NCI-H187 treated with DMSO at 0.1 percent for 48 hours (cell line): ENCODE measurements around the gene SLC25A19.
"Not testable (repeated sequence)": the region's sequence is repeated elsewhere in the genome, so short reads cannot be mapped to it uniquely, and the experiment has no call there.

Experiments used
- DNase-seq: peaks from one replicate; lab custom pipeline; 2025; lab: John Stamatoyannopoulos, UW

The SLC25A19 gene

DNA sequence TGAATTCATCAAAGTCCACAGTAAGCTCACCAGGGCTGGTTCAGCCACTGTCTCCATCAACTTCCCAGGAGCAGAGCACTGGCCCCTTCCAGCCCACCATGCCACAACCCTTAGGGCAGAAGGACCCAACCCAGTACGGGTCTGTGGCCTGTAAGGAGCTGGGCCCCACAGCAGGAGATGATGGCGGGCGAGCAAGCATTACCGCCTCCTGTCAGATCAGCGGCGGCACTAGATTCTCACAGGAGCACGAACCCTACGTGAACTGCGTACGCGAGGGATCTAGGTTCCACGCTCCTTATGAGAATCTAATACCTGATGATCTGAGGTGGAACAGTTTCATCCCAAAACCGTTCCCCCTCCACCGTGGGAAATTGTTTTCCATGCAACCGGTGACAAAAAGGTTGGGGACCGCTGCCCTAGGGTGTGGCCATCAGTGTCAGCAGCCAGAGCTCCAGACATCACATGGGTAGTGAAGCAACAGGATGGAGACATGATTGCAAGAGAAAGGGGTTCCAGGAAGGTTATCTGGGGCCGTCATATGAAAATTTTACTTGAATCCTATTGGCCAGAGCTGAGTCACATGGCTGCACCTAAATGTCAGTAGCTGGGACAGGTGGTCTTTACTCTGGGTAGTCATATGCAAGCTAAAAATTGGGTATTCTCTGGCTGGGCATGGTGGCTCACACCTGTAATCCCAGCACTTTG lies 12.4 kb upstream of the SLC25A19 start:
- DNase-seq: no peak

DNA sequence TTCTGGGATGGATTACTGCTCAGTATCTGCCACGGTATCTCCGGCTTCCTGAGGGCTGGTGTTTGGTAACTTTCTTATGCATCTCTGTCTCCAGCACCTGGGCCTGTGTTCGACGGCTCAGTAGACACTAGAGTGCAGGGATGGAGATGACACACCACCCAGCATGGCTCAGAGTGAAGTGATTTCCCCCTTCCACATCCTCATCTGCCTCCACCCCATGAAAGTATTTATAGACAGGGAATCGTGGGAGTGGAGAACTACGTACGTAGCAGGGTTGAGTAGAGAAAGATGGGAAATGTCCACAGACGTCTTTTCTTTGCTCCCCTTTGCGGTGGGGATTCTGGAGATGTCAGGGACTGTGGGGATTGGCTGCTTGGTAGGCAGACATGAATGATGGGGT lies 11.8 kb upstream of the SLC25A19 start:
- DNase-seq: no peak

DNA sequence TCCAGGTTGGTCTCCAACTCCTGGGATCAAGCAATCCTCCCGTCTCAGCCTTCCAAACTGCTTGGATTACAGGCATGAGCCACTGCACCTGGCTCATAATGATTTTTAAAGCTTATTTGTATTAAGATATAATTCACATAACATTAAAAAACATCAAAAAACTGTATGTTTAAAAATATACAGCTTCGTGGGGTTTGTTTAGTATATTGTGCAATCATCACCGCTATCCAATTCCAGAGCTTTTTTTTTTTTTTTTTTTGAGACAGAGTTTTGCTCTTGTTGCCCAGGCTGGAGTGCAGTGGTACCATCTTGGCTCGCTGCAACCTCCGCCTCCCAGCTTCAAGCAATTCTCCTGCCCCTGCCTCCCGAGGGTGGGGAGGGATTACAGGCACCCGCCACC lies 11.0 kb upstream of the SLC25A19 start:
- DNase-seq: no peak

DNA sequence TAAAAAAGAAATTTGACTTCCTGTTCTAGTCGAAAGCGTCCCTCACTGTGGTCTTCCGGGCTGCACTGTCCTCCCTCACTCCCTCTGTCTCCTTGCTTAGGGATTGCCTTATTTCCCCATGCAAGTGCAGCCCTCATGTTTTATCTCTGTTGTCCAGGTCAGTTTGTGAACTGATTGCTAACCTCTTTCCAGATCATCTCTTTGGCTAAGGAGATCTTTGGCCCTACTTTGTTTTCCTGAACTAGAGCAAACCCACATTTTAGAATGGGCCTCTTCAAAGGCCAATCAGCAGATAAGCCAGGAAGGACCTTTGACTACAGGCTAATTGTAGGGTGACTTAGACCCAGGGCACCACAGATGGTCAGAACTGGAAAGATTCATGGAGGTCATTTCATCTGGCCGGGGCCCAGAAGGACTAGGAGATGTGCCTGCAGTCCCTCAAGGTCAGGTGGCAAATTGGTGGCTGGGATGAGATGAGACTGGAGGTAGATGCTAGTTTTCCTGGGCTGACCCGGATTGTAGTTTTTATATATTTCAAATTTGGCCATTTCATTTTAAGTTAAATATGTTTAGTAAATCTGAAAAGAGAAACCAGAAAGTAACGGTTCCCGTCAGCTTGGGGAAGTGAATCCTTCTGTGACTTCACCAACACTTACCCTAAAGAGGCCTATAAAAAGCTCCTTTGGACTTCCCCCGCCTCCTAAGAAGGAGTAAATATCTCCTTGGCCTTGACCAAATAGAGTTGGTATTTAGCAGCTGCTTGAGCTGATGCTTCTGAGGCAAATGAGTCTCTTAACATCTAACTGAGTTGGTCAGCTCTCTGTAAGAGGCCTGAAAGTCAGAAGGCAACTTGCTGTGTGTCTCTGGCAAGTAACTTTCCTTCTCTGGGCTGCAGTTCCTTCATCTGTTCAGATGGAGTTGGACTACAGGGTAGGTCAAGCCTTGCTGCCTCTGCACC lies 6.2 kb upstream of the SLC25A19 start:
- no peak for DNase-seq

DNA sequence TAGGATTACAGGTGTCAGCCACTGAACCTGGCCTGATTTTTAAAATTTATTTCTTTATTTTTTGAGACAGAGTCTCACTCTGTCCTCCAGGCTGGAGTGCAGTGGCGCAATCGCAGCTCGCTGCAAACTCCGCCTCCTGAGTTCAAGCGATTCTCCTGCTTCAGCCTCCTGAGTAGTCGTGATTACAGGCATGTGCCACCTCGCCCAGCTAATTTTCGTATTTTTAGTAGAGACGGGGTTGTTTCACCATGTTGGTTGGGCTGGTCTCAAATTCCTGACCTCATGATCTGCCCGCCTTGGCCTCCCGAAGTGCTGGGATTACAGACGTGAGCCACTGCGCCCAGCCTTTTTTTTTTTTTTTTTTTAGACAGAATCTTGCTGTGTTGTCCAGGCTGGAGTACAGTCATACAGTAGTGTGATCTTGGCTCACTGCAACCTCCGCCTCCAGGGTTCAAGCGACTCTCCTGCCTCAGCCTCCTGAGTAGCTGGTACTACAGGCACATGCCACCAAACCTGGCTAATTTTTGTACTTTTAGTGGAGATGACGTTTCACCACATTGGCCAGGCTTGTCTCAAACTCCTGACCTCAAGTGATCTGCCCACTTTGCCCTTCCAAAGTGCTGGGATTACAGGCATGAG lies 3.7 kb upstream of the SLC25A19 start:
- DNase-seq: not testable (repeated sequence)

DNA sequence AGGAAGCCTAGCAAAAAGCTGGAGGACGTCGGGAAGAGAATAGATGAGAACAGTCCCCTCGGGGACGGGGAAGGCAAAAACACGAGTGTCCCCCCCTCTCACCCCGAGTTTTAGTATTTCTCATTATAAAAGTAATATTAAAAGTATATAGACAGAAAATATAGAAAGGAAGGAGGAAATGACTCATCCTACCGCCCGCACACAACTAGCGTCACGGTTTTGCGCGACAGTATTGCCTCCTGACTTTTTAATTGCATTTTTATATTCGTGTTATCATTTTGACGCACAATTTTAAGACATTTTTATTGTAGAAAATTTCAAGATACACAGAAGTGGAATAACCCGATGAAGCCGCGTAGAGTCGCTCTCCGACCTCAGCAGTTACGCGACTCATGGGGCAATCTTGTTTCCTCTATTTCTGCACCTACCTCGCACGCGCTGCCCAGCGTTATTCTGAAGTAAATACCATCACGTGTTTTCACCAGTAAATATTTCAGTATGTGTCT lies 652 bp upstream of the SLC25A19 start:
- DNase-seq: no peak

DNA sequence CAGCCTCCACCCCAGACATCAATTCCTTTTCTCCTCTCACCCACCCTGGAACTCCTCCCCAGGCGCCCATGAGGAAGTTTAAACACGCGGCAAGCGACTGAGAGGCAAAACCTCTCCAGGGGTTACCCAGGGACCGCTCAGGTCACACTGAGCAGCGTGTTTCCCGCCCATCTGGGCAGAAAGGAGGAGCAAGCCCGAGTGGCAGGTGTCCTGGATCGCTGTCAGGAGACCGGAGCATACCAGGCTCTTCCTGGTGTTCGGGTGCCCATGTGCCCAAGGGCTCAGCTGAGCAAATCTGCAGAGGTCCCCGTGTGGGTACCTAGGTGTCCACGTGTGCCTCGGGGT lies 491 bp downstream of the SLC25A19 start:
- peak; percentile 31 for DNase-seq

DNA sequence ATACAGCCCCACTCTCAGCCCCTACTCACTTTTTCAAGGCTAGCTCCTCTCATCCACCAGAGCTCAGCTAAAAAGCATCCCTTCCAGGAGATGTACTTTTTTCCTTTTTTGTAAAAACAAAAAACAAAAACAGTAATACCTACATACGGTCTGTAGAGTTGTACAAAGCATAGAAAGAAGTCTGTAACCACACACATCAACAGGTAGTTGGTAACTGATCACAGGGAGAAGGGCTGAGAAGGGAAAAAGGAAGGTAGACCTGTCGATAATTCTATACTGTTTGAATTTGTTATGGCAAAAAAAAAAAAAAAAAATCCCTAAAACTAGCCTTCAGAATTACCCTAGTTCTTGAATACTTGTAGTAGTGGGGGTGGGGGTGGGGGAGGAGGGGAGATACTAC lies 874 bp downstream of the SLC25A19 start:
- no peak for DNase-seq

DNA sequence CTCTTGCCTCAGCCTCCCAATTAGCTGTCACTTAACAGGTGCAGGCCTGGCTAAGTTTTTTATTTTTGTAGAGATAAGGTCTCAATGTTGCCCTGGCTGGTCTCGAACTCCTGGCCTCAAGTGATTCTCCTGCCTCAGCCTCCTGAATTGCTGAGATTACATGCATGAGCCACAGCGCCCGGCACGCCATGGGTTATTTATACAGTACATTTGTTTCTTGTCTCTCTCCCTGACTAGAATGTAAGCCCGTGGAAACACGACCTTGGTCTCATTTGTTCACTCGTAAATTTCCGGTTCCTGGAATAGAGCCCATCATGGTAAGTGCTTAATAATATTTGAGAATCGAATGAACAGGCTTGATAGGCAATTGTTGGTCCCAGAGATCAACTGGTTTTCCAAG lies 2.0 kb downstream of the SLC25A19 start:
- DNase-seq: no peak

DNA sequence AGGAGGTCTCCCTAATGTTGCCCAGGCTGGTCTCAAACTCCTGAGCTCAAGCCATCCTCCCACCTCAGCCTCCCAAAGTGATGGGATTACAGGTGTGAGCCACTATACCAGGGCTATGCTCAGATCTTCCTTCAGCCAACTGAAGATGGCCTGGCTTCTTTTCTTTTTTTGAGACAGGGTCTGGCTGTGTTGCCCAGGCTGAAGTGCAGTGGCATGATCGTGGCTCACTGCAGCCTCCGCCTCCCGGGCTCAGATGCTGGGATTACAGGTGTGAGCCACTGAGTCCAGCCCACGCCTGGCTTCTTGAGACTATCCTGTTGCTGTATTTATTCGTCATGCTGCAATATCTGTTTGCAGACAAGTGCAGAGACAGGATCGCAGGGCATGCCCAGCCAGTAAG lies 4.1 kb downstream of the SLC25A19 start:
- no peak for DNase-seq

DNA sequence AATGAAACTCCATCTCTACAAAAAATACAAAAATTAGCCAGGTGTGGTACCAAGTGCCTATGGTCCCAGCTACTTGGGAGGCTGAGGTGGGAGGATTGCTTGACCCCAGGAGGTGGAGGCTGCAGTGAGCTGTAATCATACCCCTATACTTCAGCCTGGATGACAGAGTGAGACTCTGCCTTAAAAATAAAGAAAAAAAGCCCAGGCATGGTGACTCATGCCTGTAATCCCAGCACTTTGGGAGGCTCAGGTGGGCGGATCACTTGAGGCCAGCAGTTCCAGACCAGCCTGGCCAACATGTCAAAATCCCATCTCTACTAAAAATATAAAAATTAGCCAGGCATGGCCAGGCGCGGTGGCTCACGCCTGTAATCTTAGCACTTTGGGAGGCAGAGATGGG lies 9.0 kb downstream of the SLC25A19 start:
- not testable (repeated sequence) for DNase-seq

DNA sequence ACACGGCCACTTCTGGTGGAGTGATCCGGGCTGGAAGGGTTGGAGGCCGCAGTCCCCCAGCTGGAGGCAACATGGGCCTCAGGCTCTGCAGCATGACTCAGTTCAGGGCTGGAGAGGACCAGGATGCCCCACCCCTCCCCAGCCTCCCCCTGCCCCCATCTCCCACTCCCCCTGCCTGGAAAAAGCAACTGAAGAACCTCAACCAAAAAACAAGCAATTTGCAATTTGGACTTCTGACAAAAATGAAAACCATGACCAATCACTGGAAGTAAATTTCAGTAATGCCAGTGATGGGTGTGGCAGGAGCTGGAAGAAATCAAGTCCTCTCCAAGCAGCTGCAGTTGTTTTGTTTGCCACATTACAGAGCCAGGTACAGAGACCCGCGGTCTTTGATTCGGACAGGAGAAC lies 11.6 kb downstream of the SLC25A19 start:
- DNase-seq: no peak

DNA sequence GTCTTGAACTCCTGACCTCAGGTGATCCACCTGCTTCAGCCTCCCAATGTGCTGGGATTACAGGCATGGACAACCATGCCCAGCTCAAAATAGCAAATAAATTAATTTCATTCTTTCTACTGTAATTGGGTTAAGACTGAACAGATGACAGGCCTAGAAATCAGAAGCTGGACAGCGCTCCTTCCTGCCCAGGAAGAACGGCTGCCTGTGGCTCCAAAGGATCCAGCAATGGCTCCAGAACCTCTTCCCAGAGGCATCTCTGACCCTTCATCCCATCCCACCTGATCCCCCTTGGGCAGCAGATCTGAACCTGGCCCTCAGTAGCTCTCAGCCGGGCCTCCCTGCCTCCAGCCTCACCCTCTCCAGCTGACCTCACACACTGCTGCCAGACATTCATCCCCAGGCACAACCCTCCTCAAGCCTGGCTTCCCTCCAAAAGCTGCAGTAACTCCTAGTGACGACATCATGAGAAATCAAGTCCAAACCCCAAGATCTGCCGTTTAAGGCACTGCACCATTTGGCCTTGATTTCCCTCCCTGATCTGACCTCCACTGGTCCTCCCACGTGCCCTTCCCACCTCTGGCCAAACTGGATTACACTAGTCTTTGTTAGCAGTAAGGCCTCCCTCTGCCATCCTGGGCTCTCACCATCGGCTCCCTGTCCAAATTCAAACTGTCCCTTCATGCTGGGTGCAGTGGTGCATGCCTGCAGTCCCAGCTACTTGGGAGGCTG lies 15.1 kb downstream of the SLC25A19 start:
- DNase-seq: no peak

DNA sequence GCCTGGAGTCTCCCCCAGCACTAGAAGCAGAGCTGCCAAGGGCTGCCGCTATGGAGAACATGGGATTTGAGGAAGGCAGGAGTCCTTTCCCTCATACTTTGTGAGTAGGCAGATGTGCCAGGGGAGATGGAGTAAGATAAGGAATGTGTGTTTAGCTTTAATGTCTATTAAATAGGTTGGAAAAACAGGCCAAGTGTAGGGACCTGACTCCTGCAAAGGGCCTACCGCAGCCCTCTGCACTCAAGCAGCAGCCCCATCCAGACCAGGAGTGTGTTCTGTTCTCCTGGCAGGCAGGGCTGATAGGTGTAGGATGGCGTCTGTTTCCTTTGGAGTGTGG lies 16.4 kb downstream of the SLC25A19 start:
- DNase-seq: no peak

DNA sequence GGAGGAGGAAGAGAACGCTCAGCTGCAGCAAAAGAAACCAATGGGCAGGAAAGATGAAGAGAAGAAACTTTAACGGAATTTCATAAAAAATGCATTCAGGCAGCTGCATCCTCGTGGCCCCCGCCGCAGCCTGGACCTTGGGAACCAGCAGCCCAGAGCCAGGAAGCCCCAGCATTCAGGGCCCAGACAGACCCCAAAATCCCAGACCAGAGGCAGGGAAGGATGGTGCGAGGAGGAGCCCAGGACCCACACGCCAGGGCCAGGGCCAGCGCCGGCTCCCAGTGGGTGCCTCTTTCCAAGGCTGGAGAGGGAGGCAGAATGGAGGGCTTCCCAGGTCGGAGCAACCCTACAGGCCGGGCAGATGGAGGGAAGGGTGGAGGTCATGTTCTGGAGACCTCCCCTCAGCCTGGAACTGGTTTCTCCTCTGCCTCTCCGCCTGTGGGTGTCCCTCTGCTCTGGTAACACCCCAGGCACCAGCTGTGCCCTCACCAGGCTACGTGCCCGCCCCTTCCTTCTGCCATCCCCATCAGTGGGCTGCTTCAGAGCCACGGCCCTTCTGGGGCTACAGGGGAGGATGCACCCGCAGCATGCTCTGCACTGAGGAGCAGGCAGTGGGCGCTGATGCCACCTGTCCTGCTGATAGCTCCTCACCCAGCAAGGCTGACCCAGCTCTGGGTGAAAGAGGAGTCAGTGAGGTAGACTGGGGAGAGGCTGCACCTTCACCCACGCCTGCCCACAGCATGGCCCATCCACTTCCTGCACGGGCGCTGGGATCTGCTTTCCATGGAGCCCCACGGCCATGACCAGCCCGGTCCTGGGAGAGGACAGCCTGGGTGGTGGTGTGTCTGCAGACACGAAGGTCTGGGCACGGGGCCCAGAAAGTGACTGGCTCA lies 17.0 kb downstream of the SLC25A19 start:
- DNase-seq: no peak

DNA sequence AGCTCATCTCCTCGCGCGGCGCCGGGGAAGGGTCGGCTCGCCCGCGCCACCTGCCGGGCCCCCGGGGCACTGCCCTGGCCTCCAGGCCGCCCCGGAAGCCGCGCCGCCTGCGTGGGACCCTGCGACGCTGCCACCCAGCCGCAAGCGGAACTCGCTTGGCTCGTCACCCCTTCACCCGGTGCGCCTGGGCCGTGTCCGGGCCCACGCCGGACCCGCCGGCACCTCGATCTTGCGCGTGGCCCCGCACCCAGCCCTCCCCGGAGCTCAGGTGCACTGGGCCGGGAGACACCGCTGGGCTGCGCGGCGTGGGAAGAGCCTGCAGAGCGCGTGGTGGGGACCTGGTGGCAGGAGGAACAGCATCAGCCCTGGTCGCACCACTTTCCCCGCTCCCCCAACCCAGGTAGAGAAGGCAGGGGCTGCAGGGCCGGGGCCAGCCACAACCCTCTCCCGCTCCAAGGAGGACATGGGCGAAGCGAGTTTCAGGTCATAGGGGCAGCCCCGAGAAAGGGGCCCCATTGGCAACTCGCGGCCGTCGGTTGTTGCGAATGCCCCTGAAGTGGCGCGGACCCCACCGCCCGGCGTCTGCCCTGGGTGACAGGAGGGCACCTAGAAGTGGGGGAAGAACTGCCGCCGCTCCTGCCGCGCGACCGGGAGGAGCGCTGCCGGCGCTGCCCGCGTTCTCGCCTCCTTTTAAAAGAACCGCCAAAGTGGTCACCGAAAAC lies 17.8 kb downstream of the SLC25A19 start:
- no peak for DNase-seq

DNA sequence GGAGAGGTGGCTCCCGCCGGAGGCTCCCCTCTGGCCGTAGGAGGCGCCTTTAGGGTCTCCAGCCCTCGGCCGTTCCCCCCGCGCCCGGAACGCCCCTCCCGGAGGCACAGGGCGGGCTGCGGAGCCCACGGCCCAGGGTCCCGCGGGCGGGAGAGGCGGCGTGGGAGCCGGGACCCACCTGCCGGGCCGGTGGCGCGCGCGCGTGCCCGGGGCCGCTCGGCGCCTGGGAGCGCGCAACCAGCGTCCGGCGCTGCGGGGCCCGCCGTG lies 18.3 kb downstream of the SLC25A19 start, which contains the start of gene MIF4GD:
Gene MIF4GD (minus strand): TSS at position 266 of the 267 bp plus-strand sequence. CDS start 1,036 bp downstream, outside the sequence.
- DNase-seq: no peak

DNA sequence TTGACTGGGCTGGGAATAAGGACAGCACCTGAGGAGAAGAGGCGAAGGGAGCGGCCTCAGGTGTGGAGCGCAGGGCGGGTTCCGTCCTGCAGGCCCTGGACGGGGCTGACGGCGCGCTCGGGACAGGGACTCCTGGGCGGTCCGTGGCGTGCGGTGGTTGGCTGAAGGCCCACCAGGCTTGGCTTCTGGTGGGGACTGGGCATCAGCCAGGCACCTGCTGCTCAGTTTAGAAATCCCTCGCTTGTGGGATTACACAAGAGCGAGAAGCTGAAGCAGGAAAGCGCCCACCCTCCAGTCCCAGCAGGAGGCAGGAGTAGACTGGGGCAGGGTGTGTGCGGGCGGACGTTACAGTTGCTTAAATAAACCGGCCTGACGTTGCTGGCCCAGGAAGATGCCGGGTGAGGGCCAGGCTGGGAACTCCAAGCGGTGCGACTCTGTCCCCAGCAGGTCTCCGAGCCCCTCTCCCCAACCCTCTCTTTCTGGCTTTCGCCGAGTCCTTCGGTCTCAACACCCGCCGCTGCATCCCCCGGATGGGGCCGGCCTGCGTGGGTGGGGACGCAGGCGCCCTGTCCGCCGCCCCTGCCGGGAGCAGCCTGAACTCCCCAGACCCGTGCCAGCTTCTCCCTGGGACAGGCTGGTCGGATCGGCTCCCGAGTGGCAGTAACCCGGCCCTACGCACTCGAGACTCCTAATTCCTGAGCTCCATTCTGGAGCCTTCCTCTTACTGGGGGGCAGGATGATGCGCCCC lies 18.8 kb downstream of the SLC25A19 start:
- DNase-seq: no peak

DNA sequence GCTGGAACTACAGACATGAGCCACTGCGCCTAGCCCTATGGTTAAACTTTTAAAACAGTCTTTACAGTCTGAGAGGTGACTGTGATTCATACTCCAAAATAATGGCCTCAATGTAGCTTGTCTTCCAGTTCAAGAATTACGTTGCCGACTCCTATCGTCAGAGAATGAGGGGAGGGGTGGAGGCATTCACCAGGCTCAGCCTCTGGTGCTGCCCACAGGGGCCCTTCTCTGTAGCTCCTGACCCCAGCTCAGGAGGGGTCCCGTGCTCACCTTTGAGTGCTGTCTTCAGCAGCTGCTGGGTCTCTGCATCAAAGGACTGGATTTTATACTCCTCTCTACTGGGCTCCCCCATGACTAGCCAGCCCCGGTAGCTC lies 19.4 kb downstream of the SLC25A19 start:
- no peak for DNase-seq
